ENCODE data around the gene SGK2.

Gene SGK2

GRCh38 chr20:43525021-43525420, 33.8 kb upstream of the SGK2 start:
- no peak overlapping the region for H3K4me3 ChIP-seq (IDR thresholded peaks at IDR 0.05; ENCODE audit: insufficient read depth, low read depth, low read length)
- no peaks in the 10 kb centered on the region for H3K36me3 ChIP-seq (ENCODE audit: insufficient read depth)
- H3K27ac ChIP-seq, result no peak overlapping the region
- no peaks in the 10 kb centered on the region for H3K27me3 ChIP-seq (ENCODE audit: insufficient read depth, low read depth)
- TF ChIP-seq CTCF (conservative IDR thresholded peaks at IDR 0.05; ENCODE audit: low read depth, low read length), result no peak
- H3K79me2 ChIP-seq (ENCODE audit: insufficient read depth, low read depth), result no peaks in the 10 kb centered on the region
- H4K20me1 ChIP-seq (ENCODE audit: insufficient read depth), result no peaks in the 10 kb centered on the region
- H3K9ac ChIP-seq, result no peak overlapping the region
- H3K4me1 ChIP-seq (ENCODE audit: low read depth, poor library complexity, severe bottlenecking), result no peaks in the 10 kb centered on the region
- no peak overlapping the region for H3K4me2 ChIP-seq
- H2AFZ ChIP-seq (ENCODE audit: low read depth), result no peak overlapping the region

- no peak overlapping the region for H3K27ac ChIP-seq
- no peak overlapping the region for H3K4me3 ChIP-seq (IDR thresholded peaks at IDR 0.05; ENCODE audit: insufficient read depth, low read depth, low read length)
- H3K9ac ChIP-seq, result no peak overlapping the region
- H2AFZ ChIP-seq (ENCODE audit: low read depth), result no peak overlapping the region
- H3K4me2 ChIP-seq, result no peak overlapping the region
- peaks cover 12% of the 10 kb centered on the region for H3K4me1 ChIP-seq (ENCODE audit: low read depth, poor library complexity, severe bottlenecking)
- TF ChIP-seq CTCF (conservative IDR thresholded peaks at IDR 0.05; ENCODE audit: low read depth, low read length), result no peak
- no peaks in the 10 kb centered on the region for H3K27me3 ChIP-seq (ENCODE audit: insufficient read depth, low read depth)
- H3K36me3 ChIP-seq (ENCODE audit: insufficient read depth), result no peaks in the 10 kb centered on the region
- H3K79me2 ChIP-seq (ENCODE audit: insufficient read depth, low read depth), result no peaks in the 10 kb centered on the region
- H4K20me1 ChIP-seq (ENCODE audit: insufficient read depth), result no peaks in the 10 kb centered on the region
Observed at GRCh38 chr20:43528258-43528875, 30.5 kb upstream of the SGK2 start.

- TF ChIP-seq CTCF (conservative IDR thresholded peaks at IDR 0.05; ENCODE audit: low read depth, low read length), result no peak
- Histone ChIP-seq H3K27ac (no peak overlapping the region), H3K9ac (no peak overlapping the region), H4K20me1 (ENCODE audit: insufficient read depth) (no peaks in the 10 kb centered on the region), H2AFZ (ENCODE audit: low read depth) (no peak overlapping the region), H3K4me2 (no peak overlapping the region), H3K4me1 (ENCODE audit: low read depth, poor library complexity, severe bottlenecking) (peaks cover 12% of the 10 kb centered on the region), H3K79me2 (ENCODE audit: insufficient read depth, low read depth) (no peaks in the 10 kb centered on the region), H3K27me3 (ENCODE audit: insufficient read depth, low read depth) (no peaks in the 10 kb centered on the region), H3K4me3 (IDR thresholded peaks at IDR 0.05; ENCODE audit: insufficient read depth, low read depth, low read length) (no peak overlapping the region), H3K36me3 (ENCODE audit: insufficient read depth) (no peaks in the 10 kb centered on the region)
Observed at GRCh38 chr20:43529051-43529450, 29.8 kb upstream of the SGK2 start.

DNA sequence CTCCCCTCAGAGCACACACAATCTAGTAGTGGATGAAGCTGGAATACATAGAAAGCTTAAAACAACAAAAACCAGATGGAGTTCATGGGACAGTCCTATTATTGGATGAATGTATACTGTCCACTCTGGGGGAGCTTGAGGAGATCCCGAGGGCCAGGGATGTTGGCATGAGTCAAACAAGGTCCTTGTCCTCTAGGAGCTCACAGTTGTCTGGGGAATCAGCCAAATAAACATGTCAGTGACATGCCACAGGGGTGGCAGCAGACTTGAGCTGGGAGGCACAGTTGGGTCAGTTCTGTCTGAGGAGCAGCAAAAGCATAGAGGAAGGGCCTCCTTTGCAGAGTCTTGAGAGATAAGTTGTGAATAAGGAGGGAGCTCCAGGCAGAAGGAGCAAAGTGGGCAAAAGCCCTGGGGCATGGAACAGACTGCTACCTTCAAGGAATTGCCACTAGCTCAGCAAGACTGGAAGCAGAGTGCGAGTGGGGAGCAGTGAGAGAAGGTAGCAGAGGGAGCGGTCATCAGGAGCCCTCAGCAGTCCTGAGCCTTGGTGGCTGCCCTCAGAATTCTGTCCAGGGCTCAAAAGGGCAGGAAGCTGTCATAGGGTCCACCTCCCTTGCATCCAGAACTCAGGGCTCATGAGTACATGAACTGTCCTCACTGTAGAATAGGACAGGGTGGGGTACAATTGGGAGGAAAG, 29.2 kb upstream of the SGK2 start:
- Histone ChIP-seq H3K9ac (no peak overlapping the region), H3K27ac (no peak overlapping the region), H3K4me1 (ENCODE audit: low read depth, poor library complexity, severe bottlenecking) (peaks cover 12% of the 10 kb centered on the region), H3K36me3 (ENCODE audit: insufficient read depth) (no peaks in the 10 kb centered on the region), H3K4me2 (no peak overlapping the region), H2AFZ (ENCODE audit: low read depth) (no peak overlapping the region), H3K27me3 (ENCODE audit: insufficient read depth, low read depth) (no peaks in the 10 kb centered on the region), H3K4me3 (IDR thresholded peaks at IDR 0.05; ENCODE audit: insufficient read depth, low read depth, low read length) (no peak overlapping the region), H4K20me1 (ENCODE audit: insufficient read depth) (no peaks in the 10 kb centered on the region), H3K79me2 (ENCODE audit: insufficient read depth, low read depth) (no peaks in the 10 kb centered on the region)
- no peak for TF ChIP-seq CTCF (conservative IDR thresholded peaks at IDR 0.05; ENCODE audit: low read depth, low read length)
